GM21360 (cell line): ENCODE measurements around the gene WDR5.

Experiments
- ATAC-seq: cut with Tn5 transposase; IDR thresholded peaks from one replicate; pipeline ENCODE4 v1.9.1; 2021; ENCODE audit warnings: mild to moderate bottlenecking, moderate library complexity; ENCODE audit not compliant: unreplicated experiment

The WDR5 gene

DNA sequence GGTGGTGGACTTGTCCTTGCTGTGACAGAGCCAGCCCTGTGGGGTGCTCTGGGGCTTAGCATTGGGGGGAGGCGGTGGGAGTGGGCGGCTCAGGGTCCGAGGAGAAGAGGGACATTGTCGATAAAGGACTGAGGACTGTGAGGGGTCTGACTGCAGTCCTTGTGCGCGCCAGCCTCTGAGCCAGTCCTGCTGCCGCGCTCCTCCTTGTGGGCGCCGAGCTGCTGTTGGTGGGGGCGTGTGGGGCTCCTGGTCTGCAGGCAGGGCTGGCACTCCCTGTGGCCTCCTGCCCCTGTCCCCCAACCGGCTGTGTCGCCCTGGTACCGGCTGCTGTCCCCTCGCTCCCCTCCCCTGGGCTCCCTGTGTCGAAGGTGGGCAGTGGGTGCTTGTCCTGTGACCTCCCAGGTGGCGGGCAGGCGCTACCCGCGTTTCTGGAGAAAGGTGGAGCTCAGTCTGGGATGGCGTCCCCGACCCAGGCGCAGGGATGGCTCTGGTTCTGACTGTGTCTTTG is 21.6 kb downstream of the WDR5 start:
- ATAC-seq: no peak

DNA sequence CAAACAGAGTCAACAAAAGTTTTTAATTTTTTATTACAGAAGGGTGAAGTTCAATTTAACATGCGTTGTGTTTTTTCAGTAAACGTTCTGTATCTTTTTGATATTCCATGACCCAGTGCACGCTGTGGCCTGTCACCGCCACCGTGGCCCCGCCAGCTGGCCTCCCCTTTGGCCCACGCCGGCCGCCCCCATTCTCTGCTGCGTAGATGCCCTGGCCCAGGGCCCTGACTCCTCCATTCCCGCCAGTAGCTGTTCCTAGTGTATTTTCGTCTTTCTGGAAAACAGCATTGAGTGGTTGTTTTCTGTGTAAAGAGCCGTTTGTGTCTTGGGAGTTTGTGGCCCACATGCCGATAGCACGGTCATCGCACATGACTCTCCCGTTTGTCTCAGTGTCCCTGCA is 22.4 kb downstream of the WDR5 start:
- ATAC-seq: no peak

DNA sequence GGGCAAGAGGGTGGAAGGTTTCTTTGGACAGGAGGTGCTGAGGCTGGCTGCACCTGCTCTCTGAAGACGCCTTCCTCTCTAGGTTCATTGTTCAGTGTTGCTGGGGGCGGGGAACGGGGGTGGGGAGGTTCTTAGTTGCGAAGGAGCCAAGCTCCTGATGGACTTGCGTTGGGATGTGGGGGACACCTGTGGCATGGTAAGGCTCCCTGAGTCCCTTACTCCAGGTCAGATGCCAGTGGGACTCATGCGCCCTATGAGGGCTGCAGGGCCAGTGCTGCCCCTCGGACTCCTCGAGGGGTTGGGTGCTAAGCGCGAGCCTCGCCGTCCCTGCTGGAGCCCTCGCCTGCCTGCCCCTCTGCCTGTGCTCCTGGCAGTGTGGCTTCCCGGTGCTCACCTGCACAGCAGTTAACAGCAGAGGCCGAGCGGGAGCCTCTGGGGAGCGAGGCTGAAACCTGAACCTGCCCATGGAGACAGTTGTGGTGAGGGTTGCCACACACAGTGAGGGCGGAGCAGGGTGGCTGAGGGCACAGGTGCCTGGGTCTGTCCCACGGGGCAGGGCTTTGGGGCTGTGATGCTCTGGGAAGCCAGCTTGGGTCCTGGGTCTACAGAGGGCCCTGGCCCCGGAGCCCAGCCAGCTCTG is 23.0 kb downstream of the WDR5 start:
- no peak for ATAC-seq

DNA sequence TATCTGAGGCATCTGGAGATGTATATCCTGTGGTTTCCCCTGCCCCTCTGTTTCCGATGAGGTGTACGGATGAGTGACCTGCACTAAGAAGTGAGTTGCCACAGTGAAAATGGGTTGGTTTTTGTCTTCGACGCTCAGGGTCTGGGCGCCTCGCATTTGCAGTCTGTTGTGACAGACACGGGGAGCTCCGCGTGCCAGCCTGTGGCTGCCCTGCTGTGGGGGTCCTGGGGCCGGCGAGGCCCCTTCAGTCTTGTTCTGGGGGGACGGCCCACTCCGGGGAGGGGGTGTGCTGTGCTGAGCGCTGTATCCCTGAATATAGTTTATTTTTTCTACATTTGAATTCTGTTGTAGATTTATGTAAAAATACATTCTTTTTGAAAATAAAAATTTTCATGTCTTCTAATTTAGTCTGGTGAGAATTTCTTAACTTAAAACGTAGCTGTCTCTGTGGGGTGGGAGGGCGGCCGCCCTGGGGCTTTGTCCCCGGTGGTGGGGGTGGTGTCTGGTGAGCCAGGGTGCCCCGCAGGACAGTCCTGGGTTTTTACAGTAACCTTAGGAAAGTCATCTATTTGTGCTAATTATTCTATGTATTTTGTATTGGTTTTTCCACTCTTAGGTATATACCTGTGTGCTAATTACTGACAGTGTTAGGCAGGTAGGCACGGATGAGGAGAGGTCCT is 23.8 kb downstream of the WDR5 start:
- no peak for ATAC-seq

DNA sequence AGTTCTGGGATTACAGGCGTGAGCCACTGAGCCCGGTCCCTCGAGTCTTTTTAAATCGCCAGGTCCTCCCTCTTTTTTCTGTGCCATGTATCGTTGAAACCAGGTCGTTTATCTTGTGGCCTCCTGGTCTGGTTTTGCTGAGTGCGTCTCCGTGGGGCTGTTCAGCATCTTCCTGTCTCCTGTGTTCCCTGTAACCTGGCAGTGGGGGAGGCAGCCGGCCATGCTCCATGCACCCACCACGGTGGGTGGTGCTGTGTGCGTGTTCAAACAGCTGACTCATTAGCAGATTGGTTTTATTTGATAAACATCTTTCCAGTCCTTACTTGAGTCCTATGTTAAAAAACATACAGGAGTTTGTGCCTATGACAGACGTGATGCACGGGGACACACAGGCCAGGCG is 25.8 kb downstream of the WDR5 start:
- ATAC-seq: no peak

DNA sequence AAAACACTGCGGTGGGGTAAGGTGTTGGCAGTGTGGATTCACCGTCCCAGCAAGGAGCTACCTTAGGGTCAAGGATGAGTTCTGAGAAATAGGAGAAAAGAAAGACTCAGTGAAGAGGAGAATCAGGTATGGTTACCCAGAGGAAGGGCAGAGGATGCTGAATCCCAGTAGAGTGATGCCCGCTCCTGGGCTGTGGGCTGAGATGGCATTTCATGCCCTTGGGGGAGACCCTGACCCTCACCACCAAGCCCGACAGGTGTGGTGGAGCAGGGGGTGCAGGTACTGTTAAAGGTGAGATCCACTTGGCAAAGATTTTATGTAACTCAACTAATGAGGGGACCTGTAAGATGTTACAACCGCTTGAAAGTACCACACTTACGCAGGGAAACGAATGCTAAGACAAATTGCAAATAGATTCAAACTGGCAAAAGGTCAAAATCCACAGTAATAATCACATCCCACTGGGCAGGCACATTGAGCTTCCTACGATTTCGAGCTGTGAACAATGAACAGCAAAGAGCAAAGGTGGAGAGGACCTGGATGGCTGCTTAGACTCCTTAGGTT is 26.4 kb downstream of the WDR5 start:
- ATAC-seq: no peak

DNA sequence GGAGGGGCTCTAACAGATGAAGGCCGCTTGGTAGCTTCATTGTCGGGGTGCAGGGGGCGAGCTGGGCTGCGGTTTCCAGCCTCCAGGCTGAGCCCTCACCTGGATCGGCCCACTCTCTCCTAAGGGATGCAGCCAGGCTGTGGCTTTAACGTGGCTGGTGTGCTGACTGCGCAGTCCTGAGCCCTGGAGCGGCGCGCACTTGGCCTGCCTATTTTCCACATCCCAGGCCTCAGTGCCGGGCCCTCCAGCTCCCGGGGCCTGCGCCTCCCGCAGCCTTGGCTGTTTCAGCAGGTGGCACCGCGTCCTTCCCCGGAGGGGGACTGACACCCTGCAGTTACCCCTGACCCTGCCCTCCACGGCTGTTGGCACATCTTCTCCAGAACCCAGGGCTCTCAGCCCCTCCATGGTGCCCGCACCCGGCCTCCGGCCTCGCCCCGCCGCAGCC is 27.1 kb downstream of the WDR5 start:
- ATAC-seq: no peak

DNA sequence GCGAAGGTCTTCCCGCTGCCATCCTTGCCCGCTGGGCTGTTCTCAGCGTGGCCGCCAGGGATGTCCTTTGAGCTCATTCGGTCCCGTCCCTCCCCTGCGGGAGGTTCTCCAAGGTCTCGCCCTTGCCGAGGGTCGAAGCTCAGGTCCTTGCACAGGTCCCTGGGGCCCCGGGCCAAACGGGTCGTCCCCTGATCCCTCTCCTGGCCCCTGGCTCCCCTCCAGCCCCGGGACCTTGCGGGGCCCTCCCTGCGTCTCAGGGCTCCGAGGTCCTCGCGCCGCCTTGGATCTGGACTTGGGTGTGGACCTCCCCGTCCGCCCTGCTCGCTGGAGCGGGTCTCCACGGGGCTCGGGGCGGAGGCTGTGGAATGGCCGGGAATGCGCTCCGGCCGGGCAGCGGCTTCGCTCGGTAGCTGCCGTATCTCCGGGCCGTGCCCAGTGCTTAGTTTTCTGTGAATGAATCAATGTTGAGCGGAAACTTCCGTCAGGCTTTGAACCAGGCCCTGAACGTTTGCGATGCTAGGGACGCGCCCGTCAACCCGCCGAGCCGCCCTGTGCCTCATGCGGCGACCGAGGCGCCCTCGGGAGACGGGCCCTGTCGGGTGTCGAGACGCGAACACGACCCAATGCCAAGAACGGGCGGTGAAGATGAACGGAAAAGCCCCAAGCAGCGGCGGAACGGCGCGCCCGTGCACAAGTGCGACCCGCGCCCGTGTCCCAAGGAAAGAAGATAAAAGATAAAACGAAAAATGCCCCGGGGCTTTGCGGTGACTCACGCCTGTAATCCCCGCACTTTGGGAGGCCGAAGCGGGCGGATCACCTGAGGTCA is 27.7 kb downstream of the WDR5 start:
- ATAC-seq: no peak

DNA sequence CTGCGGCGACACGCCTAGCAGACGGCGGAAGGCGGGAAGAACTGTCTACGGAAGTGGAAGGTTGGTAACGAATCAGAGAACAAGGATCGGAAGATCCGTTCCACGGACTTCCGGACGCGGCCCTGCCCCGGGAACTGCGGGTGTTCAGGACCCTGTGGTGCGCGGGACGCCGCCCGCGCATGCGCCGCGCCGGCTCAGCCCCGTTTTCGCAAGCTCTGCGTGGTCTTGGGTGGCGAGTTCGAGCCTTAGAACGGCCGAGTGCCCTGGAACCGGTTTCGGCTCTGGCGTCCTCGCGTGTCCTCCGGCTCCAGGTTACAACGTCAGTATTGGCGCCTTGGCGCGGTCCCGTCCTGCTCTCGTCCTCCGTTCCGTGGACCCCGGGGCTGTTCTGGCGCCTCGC is 29.0 kb downstream of the WDR5 start:
- ATAC-seq: no peak

DNA sequence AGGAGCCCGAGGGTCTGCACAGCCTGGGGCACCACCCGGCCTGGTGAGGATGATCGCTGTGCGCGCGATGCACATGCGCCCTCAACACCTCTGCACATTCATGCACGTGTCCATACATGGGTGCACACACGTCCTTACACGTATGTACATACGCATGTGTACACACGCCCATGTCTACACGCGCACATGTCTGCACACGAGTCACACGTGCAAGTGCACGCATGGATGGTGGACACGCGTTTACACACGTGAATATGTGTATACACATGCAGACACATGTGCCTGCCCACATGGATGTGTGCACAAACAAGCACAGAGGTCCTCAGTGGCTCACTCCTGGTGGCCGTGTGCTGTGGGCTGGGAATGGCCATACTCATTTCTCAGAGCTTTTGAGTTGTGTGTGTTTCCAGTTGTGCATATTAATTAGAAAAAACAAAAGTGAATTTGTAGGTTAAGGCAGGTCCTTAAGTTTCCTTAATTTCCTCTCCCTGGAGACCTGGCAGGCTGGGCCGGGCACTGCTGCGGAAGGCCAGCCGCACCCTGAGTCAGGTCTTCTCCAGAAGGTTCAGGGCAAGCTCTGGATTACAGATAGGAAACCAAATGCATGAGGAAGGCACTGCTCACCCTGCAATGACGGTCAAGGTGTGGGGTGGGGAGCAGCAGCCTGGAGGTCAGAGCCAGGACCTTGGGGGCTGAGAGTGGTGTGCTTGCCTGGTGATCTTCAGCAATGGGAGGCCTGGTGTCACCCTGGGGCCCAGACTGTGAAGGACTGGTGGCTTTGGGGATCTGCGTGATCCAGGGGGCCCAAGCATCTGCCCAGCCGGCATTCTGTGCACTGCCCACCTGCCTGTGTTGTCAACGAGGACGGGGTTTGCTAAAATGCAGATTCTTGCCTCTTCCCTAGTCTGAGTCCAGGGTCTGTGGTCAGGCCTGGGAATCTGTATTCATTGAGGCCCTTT is 29.8 kb downstream of the WDR5 start:
- ATAC-seq: no peak

DNA sequence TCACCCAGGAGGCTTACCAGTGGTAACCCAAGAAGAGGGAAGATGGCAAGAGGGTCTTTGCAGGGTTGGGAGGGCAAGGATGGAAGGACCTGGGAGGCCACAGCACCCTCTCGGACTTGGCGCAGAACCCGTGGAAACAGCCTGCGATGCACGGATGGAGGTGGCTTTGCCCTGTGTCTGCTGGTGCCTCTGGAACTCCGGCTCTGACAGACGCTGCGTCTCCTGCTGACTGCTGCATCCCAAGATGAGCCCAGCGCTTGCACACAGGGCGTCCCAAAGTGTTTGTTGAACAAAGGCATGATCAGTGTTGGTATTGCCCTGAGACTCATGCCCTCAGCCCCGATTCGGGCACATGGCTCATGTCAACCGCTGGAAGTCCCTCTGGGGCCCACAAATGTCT is 30.5 kb downstream of the WDR5 start:
- ATAC-seq: no peak

DNA sequence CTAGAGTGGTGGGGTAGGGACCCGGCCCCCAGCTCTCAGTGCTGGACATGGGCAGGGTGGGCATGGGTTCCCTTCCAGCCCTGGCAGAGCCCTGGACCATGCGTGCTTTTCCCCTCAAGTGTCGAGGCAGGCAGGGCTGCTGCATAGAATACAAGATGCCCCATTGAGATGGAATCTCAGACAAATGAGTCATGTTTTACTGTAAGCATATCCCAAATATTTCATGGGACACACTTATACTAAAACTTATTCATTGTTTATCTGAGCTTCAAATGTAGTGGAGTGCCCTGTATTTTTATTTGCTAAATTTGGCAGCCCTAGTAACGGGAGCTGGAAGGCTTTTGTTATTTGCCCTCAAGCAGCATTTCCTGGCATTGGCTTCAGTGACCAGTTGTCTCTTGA is 31.6 kb downstream of the WDR5 start:
- ATAC-seq: no peak

DNA sequence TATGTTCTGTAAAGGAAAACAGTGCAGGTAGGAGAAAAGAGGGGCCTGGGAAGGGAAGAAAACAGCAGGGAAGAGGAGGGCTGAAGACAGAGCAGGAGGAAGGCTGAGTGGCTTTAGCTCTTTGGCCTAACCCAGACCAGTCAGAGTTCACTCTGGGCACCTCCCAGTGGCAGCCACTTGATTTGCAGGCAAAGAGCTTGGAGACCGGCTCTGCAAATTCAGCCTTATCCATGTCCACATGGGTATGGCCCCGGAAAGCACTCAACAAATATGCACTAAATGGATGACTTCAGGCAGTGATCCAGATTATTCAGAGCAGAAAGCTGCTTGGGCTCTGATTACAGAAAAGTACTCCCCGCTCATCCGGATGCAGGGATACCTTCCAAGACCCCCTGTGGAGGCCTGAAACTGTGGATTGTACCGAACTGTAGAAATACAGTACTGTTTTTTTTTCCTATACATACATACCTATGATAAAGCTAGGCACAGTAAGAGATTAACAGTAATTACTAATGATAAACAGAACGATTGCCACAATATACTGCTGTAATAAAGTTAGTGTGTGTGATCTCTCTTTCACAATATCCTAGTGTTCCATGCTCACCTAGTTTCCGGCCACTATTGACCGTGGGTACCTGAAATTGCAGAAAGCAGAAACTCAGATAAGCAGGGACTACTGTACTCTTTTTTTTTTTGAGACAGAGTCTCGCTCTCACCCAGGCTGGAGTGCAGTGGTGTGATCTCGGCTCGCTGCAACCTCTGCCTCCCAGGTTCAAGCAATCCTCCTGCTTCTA is 33.1 kb downstream of the WDR5 start:
- ATAC-seq: no peak

DNA sequence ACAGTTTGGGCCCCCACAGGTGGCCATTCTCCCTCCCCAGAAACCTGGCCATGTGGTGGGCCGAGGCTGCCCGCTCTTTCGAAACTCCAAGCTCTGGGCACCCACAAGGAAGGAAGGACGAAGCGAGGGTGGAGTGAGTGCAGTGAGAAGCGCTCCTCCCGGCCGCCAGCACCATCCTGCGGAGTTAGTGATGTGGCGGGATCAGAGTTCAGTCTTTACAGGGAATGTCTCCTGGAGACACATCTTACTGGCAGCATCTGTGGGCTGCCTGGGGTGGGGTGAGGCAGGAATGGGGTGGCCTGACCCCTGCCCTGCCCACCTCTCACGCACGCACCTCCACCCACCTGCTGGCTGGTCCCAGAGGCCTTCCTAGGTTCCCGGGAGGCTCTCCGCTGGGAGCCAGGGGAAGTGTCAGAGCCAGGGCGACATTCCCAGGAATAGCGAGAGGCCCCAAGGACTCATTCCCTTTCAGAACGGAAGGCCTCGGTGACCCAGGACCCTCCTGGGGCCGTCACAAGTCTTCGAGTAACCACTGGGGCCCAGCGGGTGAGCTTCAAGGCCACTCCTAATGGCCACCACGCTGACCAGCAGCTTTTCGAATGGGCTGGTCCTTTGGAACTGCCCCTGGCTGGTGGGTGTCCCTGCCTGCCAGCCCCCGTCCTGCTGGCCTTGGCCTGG is 34.0 kb downstream of the WDR5 start:
- ATAC-seq: no peak

DNA sequence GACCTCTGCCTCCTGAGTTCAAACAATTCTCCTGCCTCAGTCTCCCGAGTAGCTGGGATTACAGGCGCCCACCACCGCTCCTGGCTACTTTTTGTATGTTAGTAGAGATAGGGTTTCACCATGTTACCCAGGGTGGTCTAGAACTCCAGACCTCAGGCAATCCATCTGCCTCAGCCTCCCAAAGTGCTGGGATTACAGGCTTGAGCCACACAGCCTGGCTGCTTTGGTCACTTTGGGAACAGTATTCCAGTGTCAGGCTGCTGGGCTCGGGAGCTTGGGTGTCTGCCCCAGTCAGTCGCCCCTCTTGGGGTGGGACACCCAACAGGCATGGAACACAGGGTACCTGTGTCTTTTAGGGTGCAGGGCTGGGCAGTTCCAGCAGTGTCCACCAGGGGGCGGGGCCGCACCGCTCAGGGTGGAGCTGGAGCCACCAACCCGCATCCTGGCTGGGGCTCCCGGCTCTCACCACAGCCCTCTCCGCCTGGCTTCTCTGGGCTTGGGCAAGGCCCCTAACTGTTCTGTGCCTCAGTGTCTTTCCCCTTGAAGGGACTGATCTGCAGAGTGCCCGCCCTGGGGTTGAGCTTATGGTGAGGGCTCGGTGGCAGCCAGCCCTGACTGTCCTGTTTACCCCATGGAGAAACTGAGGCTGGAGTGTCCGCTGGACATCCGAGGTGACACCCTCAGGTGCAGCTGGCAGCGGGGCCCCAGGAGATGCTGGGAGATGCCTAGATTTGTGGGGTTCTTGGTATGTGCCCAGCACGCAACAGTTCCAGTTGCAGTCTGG is 34.8 kb downstream of the WDR5 start:
- ATAC-seq: no peak

DNA sequence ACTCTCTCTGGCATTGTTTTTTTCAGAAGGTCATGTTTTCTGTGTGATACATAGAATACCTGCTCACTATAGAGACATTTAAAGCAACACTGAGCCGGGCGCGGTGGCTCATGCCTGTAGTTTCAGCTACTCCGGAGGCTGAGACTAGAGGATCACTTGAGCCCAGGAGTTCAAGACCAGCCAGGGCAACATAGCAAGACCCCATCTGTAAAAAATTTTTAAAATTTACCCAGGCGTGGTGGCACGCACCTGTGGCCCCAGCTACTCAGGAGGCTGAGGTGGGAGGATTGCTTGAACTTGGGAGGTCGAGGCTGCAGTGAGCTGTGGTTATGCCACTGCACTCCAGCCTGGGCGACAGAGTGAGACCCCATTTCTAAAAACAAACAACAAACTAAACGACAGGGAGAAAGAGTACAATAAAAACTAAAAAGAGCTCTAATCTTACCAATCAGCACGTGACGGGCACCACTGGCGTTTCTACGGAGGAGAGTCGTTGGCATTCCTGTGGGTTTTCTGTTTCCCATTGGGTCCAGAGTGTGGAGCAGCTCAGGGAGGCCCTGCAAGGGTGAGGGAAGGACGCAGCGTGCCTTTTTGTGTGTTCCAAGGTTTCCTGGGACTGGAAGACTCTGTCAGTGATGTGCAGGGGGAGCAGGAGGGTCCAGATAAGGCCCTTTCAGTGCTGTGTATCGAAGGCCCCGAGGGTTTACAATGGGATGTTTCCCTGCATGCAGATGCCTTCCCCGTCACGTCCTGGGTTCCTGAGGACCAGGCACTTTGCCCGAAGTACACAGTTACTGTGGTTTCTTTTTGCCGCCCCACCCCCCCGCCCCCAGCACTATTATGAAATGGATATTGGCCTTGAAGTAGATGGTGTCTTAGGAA is 35.7 kb downstream of the WDR5 start:
- no peak for ATAC-seq
